DND-41 (cell line): Measurements from ENCODE around the gene GM2A.

Experiments used
- CTCF ChIP-seq: IDR thresholded peaks from 2 replicates; pipeline ENCODE4 v1.5.1; 2012; ENCODE audit warnings: borderline replicate concordance, low read length, moderate library complexity, mild to moderate bottlenecking; ENCODE audit not compliant: poor library complexity, severe bottlenecking; ENCODE audit errors: extremely low read depth
- EZH2 ChIP-seq: IDR thresholded peaks from 3 replicates; pipeline ENCODE4 v1.6.1; 2012; ENCODE audit warnings: borderline replicate concordance, low read depth, mild to moderate bottlenecking, moderate library complexity, low read length, inconsistent platforms; ENCODE audit not compliant: severe bottlenecking

- TF ChIP-seq CTCF (no peak), EZH2 (no peak)
These were observed 39.0 kb upstream of the GM2A start for GRCh38 chr5:151213803-151214613.
